AG09309 (cell line): ENCODE measurements around the gene AK1.

ENCODE experiments used
- DNase-seq: peaks from one replicate; pipeline ENCODE4 v3.0.0-alpha.2; 2010; ENCODE audit warnings: low read depth
- H3K4me3 ChIP-seq: 2 replicates; pipeline ENCODE4 v1.5.1; 2011; ENCODE audit warnings: mild to moderate bottlenecking, low read depth, low read length, moderate library complexity; ENCODE audit not compliant: control insufficient read depth
- CTCF ChIP-seq: IDR thresholded peaks from 2 replicates; pipeline ENCODE4 v1.5.1; 2011; ENCODE audit warnings: mild to moderate bottlenecking, low read depth, low read length, inconsistent platforms; ENCODE audit not compliant: insufficient read depth, control insufficient read depth; ENCODE audit errors: missing control alignments

Gene AK1

DNA sequence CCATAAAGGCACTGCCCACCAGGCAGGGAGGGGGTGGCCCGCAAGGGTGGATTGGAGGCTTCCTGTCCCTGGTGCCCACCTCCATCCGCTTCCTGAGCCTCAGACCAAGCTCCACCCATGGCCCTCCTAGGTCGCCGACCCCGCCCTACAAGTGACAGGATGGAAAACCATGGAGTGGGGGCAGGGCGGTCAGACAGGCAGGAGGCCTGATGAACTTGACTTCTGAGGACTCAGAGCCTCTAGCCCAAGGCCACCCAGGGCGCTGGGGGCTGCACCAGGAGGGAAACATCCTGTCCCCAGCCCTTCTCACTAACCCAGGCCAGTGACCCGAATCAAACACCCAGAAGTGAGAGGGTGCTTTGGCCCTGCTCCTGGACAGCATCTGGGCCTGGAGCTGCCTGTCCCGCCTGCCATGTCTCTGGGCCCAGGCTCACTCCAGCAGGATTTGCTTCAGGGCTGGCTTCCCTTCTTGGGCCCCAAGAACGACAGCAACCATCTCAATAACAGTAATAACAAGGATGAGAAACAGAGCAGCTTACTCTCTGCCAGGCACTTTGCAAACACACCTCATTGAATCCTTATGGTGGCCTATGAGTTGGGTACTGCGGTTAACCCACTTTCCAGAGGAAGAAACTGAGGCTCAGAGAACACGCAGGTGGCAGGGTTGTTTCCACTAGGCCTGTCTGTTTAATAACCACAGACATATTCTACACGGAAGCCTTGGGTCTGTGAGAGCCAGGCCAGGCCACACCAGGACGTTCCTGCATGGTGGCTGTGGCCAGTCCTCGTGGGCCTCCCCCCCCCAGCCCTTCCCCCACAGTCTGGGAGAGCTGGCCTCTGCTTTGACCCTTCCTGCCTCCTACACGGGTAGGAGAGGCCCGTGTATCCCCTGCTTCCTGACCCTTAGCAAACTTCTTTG lies 26.3 kb upstream of the AK1 start:
- no peak for TF ChIP-seq CTCF
- H3K4me3 ChIP-seq: no peak overlapping the region
- DNase-seq: no peak

DNA sequence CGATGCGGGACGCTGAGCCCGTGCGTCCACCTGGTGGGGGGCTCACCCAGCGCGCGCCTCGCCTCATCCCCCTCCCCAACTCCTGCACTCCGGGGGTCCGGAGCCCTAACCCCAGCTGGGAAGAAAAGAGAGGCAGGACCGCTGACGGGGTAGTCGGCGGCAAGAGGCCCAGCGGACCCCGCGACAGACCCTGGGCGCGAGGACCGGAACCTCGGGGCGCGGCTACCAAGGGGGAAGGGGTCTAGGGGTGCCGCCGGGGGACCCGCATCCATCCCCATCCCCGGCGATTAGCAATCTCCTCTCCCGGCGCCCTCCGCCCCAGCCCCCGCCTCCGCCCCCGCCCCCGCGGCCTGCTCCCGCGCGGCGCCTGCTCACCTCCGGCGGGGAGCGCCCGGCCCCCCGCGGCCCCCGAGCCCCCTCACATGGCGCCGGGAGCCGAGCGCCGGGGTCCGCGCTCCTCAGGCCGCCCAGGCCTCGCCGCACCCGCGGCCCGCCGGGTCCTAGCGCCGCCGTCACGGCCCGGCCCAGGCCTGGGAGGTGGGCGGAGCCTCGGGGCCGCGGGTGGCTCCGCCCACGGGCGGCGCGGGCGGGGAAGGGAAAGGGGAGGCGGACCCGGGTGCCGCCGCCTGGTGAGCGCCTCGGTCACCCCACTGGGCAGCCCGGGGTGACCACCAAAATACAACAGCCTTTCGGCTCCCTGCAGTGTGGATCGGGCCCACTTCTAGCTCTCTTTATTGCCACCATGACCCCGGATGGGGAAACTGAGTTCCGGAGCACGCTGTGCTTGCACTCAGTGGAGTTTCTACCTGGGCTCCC lies 21.9 kb upstream of the AK1 start, which contains the start of gene ST6GALNAC6:
TSS of gene ST6GALNAC6 (minus strand) at position 476 of the 816 bp plus-strand sequence. CDS start 1,622 bp downstream, outside the sequence.
- DNase-seq: no peak
- no peak for TF ChIP-seq CTCF
- H3K4me3 ChIP-seq: peak within 1 kb of the TSS; percentile 72

DNA sequence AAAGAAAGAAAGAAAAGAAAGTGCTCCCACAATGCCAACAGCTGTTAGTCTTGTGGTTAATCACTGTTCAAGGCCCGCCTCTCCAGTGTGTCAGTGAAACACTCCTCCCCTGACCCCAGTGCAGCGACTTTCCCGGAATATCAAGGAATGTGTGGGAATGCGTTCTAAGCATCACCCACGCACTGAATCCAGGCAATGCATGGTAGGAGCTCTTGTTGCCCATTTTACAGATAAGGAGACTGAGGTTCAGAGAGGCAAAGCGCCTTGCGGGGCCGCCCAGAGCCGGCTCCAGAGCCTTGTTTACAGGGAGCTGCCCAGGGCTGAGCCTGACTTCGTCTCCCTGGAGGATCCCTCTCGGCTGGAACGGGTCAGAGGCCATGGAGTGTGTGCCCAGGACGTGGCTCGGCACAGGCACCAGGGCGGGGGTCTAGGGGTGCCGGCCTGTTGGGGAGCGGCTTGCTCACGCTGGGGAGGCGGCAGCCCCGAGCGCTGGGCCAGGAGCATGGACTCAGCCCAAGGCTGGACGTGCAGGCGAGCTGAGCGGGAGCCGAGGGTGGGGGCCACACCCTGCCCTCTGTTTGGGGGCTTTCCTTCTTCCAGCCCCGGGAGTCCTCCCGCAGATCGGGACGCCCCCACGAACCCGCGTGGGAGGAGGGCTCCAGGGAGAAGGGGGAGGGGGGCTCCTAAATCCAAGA lies 21.1 kb upstream of the AK1 start:
- peak overlapping the region; percentile 72 for H3K4me3 ChIP-seq
- peak; percentile 74 for DNase-seq
- TF ChIP-seq CTCF: no peak

- no peak for DNase-seq
- no peak overlapping the region; the same call in 1 of the 2 replicates for H3K4me3 ChIP-seq
- no peak for TF ChIP-seq CTCF
These were observed 19.8 kb upstream of the AK1 start for GRCh38 chr9:127897193-127897692.

GRCh38 chr9:127896395-127897192 lies 19.1 kb upstream of the AK1 start:
- DNase-seq: no peak
- no peak for TF ChIP-seq CTCF

More at GRCh38 chr9:127896395-127897192, 19.1 kb upstream of the AK1 start:
- H3K4me3 ChIP-seq: no peak overlapping the region
